ENCODE results near the gene BRD3. TPM values are rescaled to one million over a fixed set of nuclear protein-coding genes. Genes with fewer than 3 reads are reported as not detected.

BRD3 gene
- total and polyA plus RNA-seq, 4 donors = 16.0 to 54.4 (median 33.5) TPM

- Histone ChIP-seq H3K27me3 (ENCODE audit: control insufficient read depth, insufficient read depth, low read length) (no peaks in the 10 kb centered on the region), H3K4me3 (ENCODE audit: low read depth, low read length) (peak overlapping the region; percentile 68), H3K36me3 (ENCODE audit: control insufficient read depth, insufficient read depth, low read length) (peaks cover 44% of the 10 kb centered on the region), H3K4me1 (ENCODE audit: control insufficient read depth, insufficient read depth, low read length) (peaks cover 21% of the 10 kb centered on the region), H3K27ac (ENCODE audit: low read depth, low read length) (peak overlapping the region; percentile 67), H3K9me3 (ENCODE audit: control insufficient read depth, insufficient read depth, low read length) (no peaks in the 10 kb centered on the region)
- WGBS (ENCODE audit: insufficient coverage) = 7% methylated on average over 66 of the region's 66 CpGs
- DNase-seq (ENCODE audit: low read depth in 4 of 6, low spot score in 6 of 6) = peak in 5 of 6 donors; percentile 25 to 73 (median 36)
Measured at GRCh38 chr9:134025606-134026541, 42.0 kb downstream of the BRD3 start.

GRCh38 chr9:134024828-134025605, 42.8 kb downstream of the BRD3 start, which contains the start of gene BRD3OS:
TSS of gene BRD3OS (plus strand) at chr9:134025481. CDS start at chr9:134026748, 1,267 bp downstream.
- no peaks in the 10 kb centered on the region for H3K27me3 ChIP-seq (ENCODE audit: control insufficient read depth, insufficient read depth, low read length)
- H3K27ac ChIP-seq (ENCODE audit: low read depth, low read length) = peak within 1 kb of the TSS; percentile 67
- peak; percentile 93 to 100 (median 99) for DNase-seq (ENCODE audit: low read depth in 4 of 6, low spot score in 6 of 6)
- no peaks in the 10 kb centered on the region for H3K9me3 ChIP-seq (ENCODE audit: control insufficient read depth, insufficient read depth, low read length)
- peak within 1 kb of the TSS; percentile 68 for H3K4me3 ChIP-seq (ENCODE audit: low read depth, low read length)
- 1% methylated on average over 43 of the region's 43 CpGs for WGBS (ENCODE audit: insufficient coverage)
- H3K36me3 ChIP-seq (ENCODE audit: control insufficient read depth, insufficient read depth, low read length) = peaks cover 40% of the 10 kb centered on the region
- H3K4me1 ChIP-seq (ENCODE audit: control insufficient read depth, insufficient read depth, low read length) = peaks cover 21% of the 10 kb centered on the region

GRCh38 chr9:134024214-134024792, 43.5 kb downstream of the BRD3 start:
- peak overlapping the region; percentile 64 for H3K27ac ChIP-seq (ENCODE audit: low read depth, low read length)
- peak overlapping the region; percentile 26 for H3K4me3 ChIP-seq (ENCODE audit: low read depth, low read length)

GRCh38 chr9:134014946-134015345, 52.9 kb downstream of the BRD3 start:
- Histone ChIP-seq H3K36me3 (ENCODE audit: control insufficient read depth, insufficient read depth, low read length) (no peaks in the 10 kb centered on the region), H3K27ac (ENCODE audit: low read depth, low read length) (no peak overlapping the region), H3K27me3 (ENCODE audit: control insufficient read depth, insufficient read depth, low read length) (no peaks in the 10 kb centered on the region), H3K4me1 (ENCODE audit: control insufficient read depth, insufficient read depth, low read length) (peaks cover 13% of the 10 kb centered on the region), H3K9me3 (ENCODE audit: control insufficient read depth, insufficient read depth, low read length) (peaks cover 2% of the 10 kb centered on the region), H3K4me3 (ENCODE audit: low read depth, low read length) (no peak overlapping the region)
- no CpG with 5 or more reads among the region's 2 CpGs for WGBS (ENCODE audit: insufficient coverage)
- no peak for DNase-seq (ENCODE audit: low read depth in 4 of 6, low spot score in 6 of 6)

More at GRCh38 chr9:134024214-134024792, 43.5 kb downstream of the BRD3 start:
- 100% methylated on average over 1 of the region's 4 CpGs for WGBS (ENCODE audit: insufficient coverage)
- no peaks in the 10 kb centered on the region for H3K9me3 ChIP-seq (ENCODE audit: control insufficient read depth, insufficient read depth, low read length)
- H3K27me3 ChIP-seq (ENCODE audit: control insufficient read depth, insufficient read depth, low read length) = no peaks in the 10 kb centered on the region
- peak in 1 of 6 donors; percentile 21 for DNase-seq (ENCODE audit: low read depth in 4 of 6, low spot score in 6 of 6)
- peaks cover 17% of the 10 kb centered on the region for H3K4me1 ChIP-seq (ENCODE audit: control insufficient read depth, insufficient read depth, low read length)
- H3K36me3 ChIP-seq (ENCODE audit: control insufficient read depth, insufficient read depth, low read length) = peaks cover 36% of the 10 kb centered on the region

- Histone ChIP-seq H3K36me3 (ENCODE audit: control insufficient read depth, insufficient read depth, low read length) (no peaks in the 10 kb centered on the region), H3K4me3 (ENCODE audit: low read depth, low read length) (no peak overlapping the region), H3K4me1 (ENCODE audit: control insufficient read depth, insufficient read depth, low read length) (peaks cover 23% of the 10 kb centered on the region), H3K27ac (ENCODE audit: low read depth, low read length) (no peak overlapping the region), H3K9me3 (ENCODE audit: control insufficient read depth, insufficient read depth, low read length) (peaks cover 2% of the 10 kb centered on the region), H3K27me3 (ENCODE audit: control insufficient read depth, insufficient read depth, low read length) (no peaks in the 10 kb centered on the region)
- 95% methylated on average over 4 of the region's 6 CpGs for WGBS (ENCODE audit: insufficient coverage)
- no peak for DNase-seq (ENCODE audit: low read depth in 4 of 6, low spot score in 6 of 6)
Measured at GRCh38 chr9:134011401-134011800, 56.4 kb downstream of the BRD3 start.

- no peaks in the 10 kb centered on the region for H3K36me3 ChIP-seq (ENCODE audit: control insufficient read depth, insufficient read depth, low read length)
- DNase-seq (ENCODE audit: low read depth in 4 of 6, low spot score in 6 of 6) = peak in 1 of 6 donors; percentile 68
- WGBS (ENCODE audit: insufficient coverage) = 69% methylated on average over 16 of the region's 20 CpGs
- no peak overlapping the region for H3K27ac ChIP-seq (ENCODE audit: low read depth, low read length)
- H3K9me3 ChIP-seq (ENCODE audit: control insufficient read depth, insufficient read depth, low read length) = peaks cover 2% of the 10 kb centered on the region
- no peaks in the 10 kb centered on the region for H3K27me3 ChIP-seq (ENCODE audit: control insufficient read depth, insufficient read depth, low read length)
- no peak overlapping the region for H3K4me3 ChIP-seq (ENCODE audit: low read depth, low read length)
- H3K4me1 ChIP-seq (ENCODE audit: control insufficient read depth, insufficient read depth, low read length) = peaks cover 23% of the 10 kb centered on the region
Measured at GRCh38 chr9:134010310-134011173, 57.3 kb downstream of the BRD3 start.

- Histone ChIP-seq H3K27me3 (ENCODE audit: control insufficient read depth, insufficient read depth, low read length) (no peaks in the 10 kb centered on the region), H3K27ac (ENCODE audit: low read depth, low read length) (no peak overlapping the region), H3K4me1 (ENCODE audit: control insufficient read depth, insufficient read depth, low read length) (peaks cover 23% of the 10 kb centered on the region), H3K9me3 (ENCODE audit: control insufficient read depth, insufficient read depth, low read length) (no peaks in the 10 kb centered on the region), H3K36me3 (ENCODE audit: control insufficient read depth, insufficient read depth, low read length) (no peaks in the 10 kb centered on the region), H3K4me3 (ENCODE audit: low read depth, low read length) (no peak overlapping the region)
- DNase-seq (ENCODE audit: low read depth in 4 of 6, low spot score in 6 of 6) = no peak
- WGBS (ENCODE audit: insufficient coverage) = 61% methylated on average over 5 of the region's 9 CpGs
Measured at GRCh38 chr9:134007571-134007970, 60.3 kb downstream of the BRD3 start.

GRCh38 chr9:134007150-134007549, 60.7 kb downstream of the BRD3 start:
- Histone ChIP-seq H3K27me3 (ENCODE audit: control insufficient read depth, insufficient read depth, low read length) (no peaks in the 10 kb centered on the region), H3K4me3 (ENCODE audit: low read depth, low read length) (no peak overlapping the region), H3K36me3 (ENCODE audit: control insufficient read depth, insufficient read depth, low read length) (no peaks in the 10 kb centered on the region), H3K27ac (ENCODE audit: low read depth, low read length) (no peak overlapping the region), H3K9me3 (ENCODE audit: control insufficient read depth, insufficient read depth, low read length) (no peaks in the 10 kb centered on the region), H3K4me1 (ENCODE audit: control insufficient read depth, insufficient read depth, low read length) (peaks cover 23% of the 10 kb centered on the region)
- WGBS (ENCODE audit: insufficient coverage) = 30% methylated on average over 3 of the region's 6 CpGs
- DNase-seq (ENCODE audit: low read depth in 4 of 6, low spot score in 6 of 6) = peak in 2 of 6 donors; percentile 55 to 75
